NCI-H345 (cell line): ENCODE measurements around the gene SESN2.
"Not testable (repeated sequence)": the region's sequence is repeated elsewhere in the genome, so short reads cannot be mapped to it uniquely, and the experiment has no call there.

Experiments
- DNase-seq: peaks from one replicate; lab custom pipeline; 2025; lab: John Stamatoyannopoulos, UW

Gene SESN2

GRCh38 chr1:28327431-28327830 is 68.1 kb downstream of the SESN2 start:
- not testable (repeated sequence) for DNase-seq

- DNase-seq, result no peak
Observed at GRCh38 chr1:28328228-28328648, 68.9 kb downstream of the SESN2 start.

GRCh38 chr1:28329395-28330153 is 70.3 kb downstream of the SESN2 start:
- DNase-seq, result peak; percentile 9
